GM12875 (cell line): ENCODE measurements around the gene ELAVL1.

Source experiments
- H3K4me3 ChIP-seq: one replicate; pipeline ENCODE4 v1.5.1; 2011; ENCODE audit warnings: low read depth, low read length, control low read depth
- CTCF ChIP-seq: IDR thresholded peaks from 2 replicates; pipeline ENCODE4 v1.5.1; 2011; ENCODE audit warnings: low read depth, mild to moderate bottlenecking, control low read depth, inconsistent platforms, low read length, moderate library complexity, borderline replicate concordance; ENCODE audit not compliant: insufficient read depth

Gene ELAVL1

GRCh38 chr19:8017808-8018207 lies 12.4 kb upstream of the ELAVL1 start:
- TF ChIP-seq CTCF, result peak; percentile 82
- H3K4me3 ChIP-seq, result no peak overlapping the region

GRCh38 chr19:8004723-8005513 lies 523 bp downstream of the ELAVL1 start:
- TF ChIP-seq CTCF, result no peak
- H3K4me3 ChIP-seq, result peak overlapping the region; percentile 70

GRCh38 chr19:8004001-8004400 lies 1.4 kb downstream of the ELAVL1 start:
- TF ChIP-seq CTCF, result no peak
- H3K4me3 ChIP-seq, result peak overlapping the region; percentile 70

GRCh38 chr19:8001995-8002849 lies 3.2 kb downstream of the ELAVL1 start:
- peak overlapping the region; percentile 22 for H3K4me3 ChIP-seq
- TF ChIP-seq CTCF, result peak; percentile 99

- no peak overlapping the region for H3K4me3 ChIP-seq
- no peak for TF ChIP-seq CTCF
Observed at GRCh38 chr19:8001651-8001994, 3.8 kb downstream of the ELAVL1 start.

GRCh38 chr19:8000298-8001038 lies 5.0 kb downstream of the ELAVL1 start:
- no peak overlapping the region for H3K4me3 ChIP-seq
- no peak for TF ChIP-seq CTCF
